Sciatic nerve (tissue), 2 donors: Measurements from ENCODE around the gene AGFG1. TPM values are rescaled to one million over a fixed set of nuclear protein-coding genes. Genes with fewer than 3 reads are reported as not detected.
A peak's percentile ranks its signal among the peaks of the same experiment; 100 is the strongest.
"Not testable (repeated sequence)": the region's sequence is repeated elsewhere in the genome, so short reads cannot be mapped to it uniquely, and the experiment has no call there.

Experiments used
- ATAC-seq: fragments of 200-7000 bp; cut with Tn5 transposase; one replicate; pipeline ENCODE4 v1.9.1; 2020; ENCODE audit warnings: mild to moderate bottlenecking, moderate library complexity
- DNase-seq: peaks from one replicate; pipeline ENCODE4 v3.0.0-alpha.2; 2020; ENCODE audit warnings: low spot score
- intact Hi-C: fragments of 100-400 bp; cut with DNase I; formaldehyde crosslinking; loops from one replicate; pipeline ENCODE4 v1.14.2; 2022
- microRNA-seq: library from miRNA; unstranded; fragments of <30 nt; microRNA quantifications from one replicate; pipeline ENCODE4 v1.2.0, GENCODE V29; 2020
- total RNA-seq: library from RNA; stranded (reverse); fragmentation: NEBNext Ultra II Directional; extraction: Animal tissue kit (Norgen Biotek cat#: 25700); gene quantifications from one replicate; pipeline ENCODE4 v1.2.1, GENCODE V29; 2021
- donor health status: DM: no; HTN: no; CAD: no.
- donor health status: DM: no; HTN: no; CAD: no.

AGFG1 gene
- total RNA-seq, 1 donor from 2014 or later: 85.6 TPM

DNA sequence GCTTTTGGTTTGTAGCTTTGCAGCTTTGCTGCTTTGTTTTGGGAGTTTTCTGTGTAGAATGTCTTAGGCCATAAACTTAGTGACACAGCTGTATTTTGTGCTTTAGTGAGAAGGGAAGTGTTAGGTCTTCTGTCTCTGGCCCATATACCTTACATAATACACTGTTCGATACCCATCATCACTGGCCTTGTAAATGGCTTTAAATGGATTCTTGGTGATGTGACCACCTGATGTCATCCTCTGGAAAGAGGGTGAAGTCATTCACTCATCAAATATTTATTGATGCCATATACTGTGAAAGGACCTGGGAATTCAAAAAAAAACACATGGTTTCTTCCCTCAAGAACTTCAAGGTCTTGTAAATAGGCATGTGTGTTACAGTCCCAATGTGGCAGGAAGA is 107.8 kb downstream of the AGFG1 start:
- intact Hi-C loops: no loop called here
- DNase-seq: no peak
- no peak for ATAC-seq

GRCh38 chr2:227582369-227582768 is 110.4 kb downstream of the AGFG1 start:
- DNase-seq (no peak), ATAC-seq (no peak)
- intact Hi-C loops: no loop called here

- no peak for ATAC-seq
- DNase-seq: no peak
- intact Hi-C loops: no loop called here
These were observed 120.9 kb downstream of the AGFG1 start for GRCh38 chr2:227592694-227593387.

DNA sequence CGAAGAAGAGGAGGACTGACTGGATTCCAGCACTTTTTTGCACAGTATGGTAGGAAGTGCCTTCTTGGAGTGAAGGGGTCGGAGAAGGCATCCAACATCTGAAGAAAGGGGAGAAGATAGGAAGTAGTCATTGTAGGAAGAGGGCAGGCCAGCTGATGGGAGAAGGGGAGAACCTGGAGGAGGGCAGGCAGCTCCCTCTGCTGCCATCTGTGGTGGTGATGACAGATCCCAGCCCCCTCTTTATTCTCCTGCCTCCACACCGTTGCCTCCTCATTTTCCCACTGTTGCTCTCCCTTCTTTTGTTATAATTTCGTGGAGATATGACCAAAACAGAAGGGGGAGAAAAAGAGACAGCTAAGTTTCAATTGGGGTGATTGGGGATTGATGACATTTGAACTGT is 123.8 kb downstream of the AGFG1 start:
- ATAC-seq (no peak), DNase-seq (no peak)
- intact Hi-C loops: no loop called here

DNA sequence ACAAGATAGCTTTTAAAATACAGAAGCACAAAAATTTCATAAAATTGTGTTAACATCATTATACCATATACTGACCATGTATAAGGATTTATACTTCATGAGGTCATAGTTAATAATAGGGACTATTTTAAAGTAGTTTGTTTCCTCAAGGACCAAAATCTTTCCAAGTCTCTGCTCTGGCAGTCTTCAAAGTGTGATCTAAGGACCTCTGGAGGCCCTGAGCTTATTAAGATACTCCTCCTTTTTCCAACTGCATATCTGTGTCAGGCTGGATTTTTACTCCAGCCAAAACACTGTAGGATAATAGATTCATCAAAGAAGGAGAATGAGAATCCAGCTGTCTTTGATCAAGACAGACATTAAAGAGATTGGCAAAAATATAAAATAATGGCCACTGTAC is 125.1 kb downstream of the AGFG1 start:
- ATAC-seq: no peak
- DNase-seq: no peak
- intact Hi-C loops: no loop called here

- intact Hi-C loops: no loop called here
- DNase-seq (no peak), ATAC-seq (no peak)
These were observed 126.0 kb downstream of the AGFG1 start for GRCh38 chr2:227597998-227598397.

- DNase-seq, intact Hi-C loops, ATAC-seq: not testable (repeated sequence)
These were observed 127.0 kb downstream of the AGFG1 start, which contains the start of gene SCYGR2 for GRCh38 chr2:227598835-227599503. TSS of gene SCYGR2 (plus strand) at chr2:227598893. CDS start at chr2:227598893, 0 bp downstream.

GRCh38 chr2:227602358-227602757 is 130.4 kb downstream of the AGFG1 start:
- no peak for ATAC-seq
- DNase-seq: no peak
- intact Hi-C loops: no loop called here

DNA sequence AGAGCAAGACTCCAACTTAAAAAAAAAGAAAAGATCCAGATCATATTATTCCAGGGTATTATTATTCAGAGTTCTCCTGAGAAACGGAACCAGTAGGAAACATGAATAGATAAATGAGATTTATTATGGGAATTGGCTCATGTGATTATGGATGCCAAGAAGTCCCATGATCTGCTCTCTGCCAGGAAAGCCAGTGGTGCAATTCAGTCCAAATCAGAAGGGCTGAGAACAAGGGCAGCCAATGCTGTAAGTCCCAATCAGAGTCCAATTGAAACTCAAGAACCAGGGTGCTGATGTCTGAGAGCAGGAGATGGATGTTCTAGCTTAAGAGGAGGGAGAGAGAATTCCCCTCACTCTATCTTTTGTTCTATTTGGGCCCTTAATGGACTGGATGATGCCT is 134.5 kb downstream of the AGFG1 start:
- intact Hi-C loops: no loop called here
- DNase-seq (no peak), ATAC-seq (peak; percentile 57)

- intact Hi-C loops: no loop called here
- no peak for DNase-seq
These were observed 136.0 kb downstream of the AGFG1 start for GRCh38 chr2:227607941-227608340.

GRCh38 chr2:227608561-227609338 is 136.8 kb downstream of the AGFG1 start:
- intact Hi-C loops: no loop called here
- DNase-seq (no peak), ATAC-seq (peak; percentile 62)

More at GRCh38 chr2:227607941-227608340, 136.0 kb downstream of the AGFG1 start:
- no peak for ATAC-seq

DNA sequence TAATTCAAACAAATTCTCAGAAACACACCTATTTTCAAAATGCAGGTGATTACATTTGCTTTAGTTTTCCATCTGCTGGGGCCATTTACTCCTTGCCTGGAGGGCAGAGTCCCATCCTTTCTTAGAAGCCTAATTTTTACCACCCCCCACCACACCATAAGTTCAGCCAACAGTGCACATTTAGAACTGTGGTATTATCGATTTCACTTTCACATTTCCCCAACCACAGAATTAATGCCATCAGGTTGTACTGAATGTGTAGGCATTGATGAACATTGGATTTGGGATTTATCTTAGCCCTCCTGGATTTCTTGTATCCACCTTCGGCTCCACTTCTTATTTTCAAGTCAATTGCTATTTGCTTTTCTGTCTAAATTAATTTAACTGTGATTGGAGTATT is 138.2 kb downstream of the AGFG1 start:
- ATAC-seq (no peak), DNase-seq (no peak)
- intact Hi-C loops: no loop called here

Small RNA genes within 50 kb of the gene (microRNA-seq; reads per million reads assigned to microRNA genes)
- gene MIR5703: not detected

Other genes with a start within 250 kb of the AGFG1 start
- 72.5 TPM for gene MFF, start 146.9 kb upstream of the AGFG1 start, total RNA-seq
- gene TM4SF20, start 92.8 kb upstream of the AGFG1 start, total RNA-seq: not detected
- not detected for gene SCYGR1, start 84.2 kb upstream of the AGFG1 start, total RNA-seq
- gene SCYGR2, start 126.7 kb downstream of the AGFG1 start, total RNA-seq: not detected
- gene SCYGR3, start 142.7 kb downstream of the AGFG1 start, total RNA-seq: not detected
- not detected for gene SCYGR4, start 145.3 kb downstream of the AGFG1 start, total RNA-seq
- gene SCYGR5, start 194.6 kb downstream of the AGFG1 start, total RNA-seq: not detected
- 7.1 TPM for gene SLC19A3, start 245.9 kb downstream of the AGFG1 start, total RNA-seq